GM19025 (cell line): Measurements from ENCODE around the gene METTL23.

ENCODE experiments used
- ATAC-seq: cut with Tn5 transposase; IDR thresholded peaks from one replicate; pipeline ENCODE4 v1.9.1; 2021; ENCODE audit warnings: mild to moderate bottlenecking, low read depth, moderate library complexity; ENCODE audit not compliant: unreplicated experiment

Gene METTL23

GRCh38 chr17:76752006-76752405, 25.4 kb downstream of the METTL23 start:
- no peak for ATAC-seq

DNA sequence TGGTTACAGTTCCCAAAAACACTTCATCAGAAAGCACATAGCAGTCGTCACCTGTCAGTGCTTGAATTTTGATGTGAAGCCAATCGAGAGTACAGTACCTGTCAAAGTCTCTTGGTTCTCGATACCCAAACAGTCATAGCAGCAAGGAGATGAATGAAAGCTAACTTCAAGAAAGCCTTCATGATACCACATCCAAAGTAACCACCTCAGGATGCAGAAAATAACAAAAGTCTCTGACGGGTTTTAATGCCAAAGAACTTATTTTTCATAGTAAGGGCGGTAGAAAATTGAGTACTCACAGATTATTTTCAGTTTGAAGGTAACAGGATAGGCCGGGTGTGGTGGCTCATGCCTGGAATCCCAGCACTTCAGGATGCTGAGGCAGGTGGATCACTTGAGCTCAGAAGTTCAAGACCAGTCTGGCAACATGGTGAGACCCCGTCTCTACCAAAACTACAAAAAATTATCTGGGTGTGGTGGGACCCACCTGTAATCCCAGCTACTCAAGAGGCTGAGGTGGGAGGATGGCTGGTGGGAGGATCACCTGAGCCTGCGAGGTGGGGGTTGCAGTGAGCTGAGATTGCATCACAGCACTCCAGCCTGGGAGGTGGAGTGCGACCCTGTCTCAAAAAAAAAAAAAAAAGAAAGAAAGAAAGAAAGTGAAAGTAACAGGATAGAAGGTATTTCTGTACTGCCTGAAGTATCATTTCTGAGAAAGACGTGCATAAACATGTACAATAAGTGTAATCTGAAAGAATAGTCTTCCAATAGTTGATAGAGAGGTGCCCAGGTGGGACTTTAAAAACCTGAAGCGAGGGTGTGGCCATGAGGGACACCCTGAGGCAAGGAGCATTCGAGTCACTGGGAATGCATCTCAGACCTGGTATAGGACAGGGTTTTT, 26.7 kb downstream of the METTL23 start:
- no peak for ATAC-seq

- ATAC-seq = no peak
Measured at GRCh38 chr17:76755285-76755684, 28.6 kb downstream of the METTL23 start.

- no peak for ATAC-seq
Measured at GRCh38 chr17:76757256-76757655, 30.6 kb downstream of the METTL23 start.

DNA sequence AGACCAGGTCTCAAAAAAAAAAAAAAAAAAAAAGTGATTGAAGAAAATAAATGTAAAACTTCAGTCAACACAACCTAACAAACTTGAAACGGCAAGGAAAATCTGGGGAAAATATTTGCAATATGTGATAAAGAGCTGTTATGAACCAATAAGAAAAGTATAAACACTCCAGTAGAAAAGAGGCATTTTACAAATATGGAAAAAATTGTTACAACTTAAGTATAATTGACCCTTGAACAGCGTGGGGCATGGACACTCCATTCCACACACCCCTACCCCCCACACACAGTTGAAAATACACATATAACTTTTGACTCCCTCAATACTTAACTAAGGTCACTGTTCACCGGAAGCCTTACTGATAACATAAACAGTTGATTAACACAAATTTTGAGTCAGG, 31.9 kb downstream of the METTL23 start:
- no peak for ATAC-seq

DNA sequence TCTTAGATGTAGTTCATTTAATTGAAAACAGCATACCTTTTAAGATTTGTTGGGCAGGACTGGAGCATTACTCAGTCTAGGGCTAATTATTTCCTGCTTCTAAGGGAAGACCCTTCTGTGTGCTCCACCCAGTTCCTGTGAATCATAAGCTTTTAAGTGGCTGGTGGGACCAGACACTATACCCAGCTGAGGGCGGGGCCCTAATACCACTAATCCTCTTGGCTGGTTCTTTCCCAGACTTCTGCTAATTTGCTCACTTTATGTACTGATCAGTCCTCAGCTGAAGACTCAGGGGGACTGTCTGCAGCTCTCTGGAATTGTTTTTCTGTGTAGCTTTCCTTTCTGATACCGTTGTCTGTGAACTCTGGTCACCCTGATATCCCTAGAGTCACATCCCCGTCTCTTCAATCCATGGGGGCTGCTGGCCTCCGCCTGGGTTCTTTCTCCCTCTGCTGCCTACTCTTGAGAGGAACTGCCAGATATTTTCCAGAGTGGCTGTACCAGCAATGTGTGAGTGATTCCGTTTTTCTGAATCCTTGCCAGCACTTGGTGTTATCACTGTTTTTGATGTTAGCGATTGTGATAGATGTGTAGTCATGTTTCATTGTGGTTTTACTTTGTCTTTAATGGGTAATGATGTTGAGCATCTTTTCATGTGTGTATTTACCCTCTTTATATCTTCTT, 46.3 kb downstream of the METTL23 start:
- ATAC-seq = no peak

- no peak for ATAC-seq
Measured at GRCh38 chr17:76775021-76775600, 48.5 kb downstream of the METTL23 start.

DNA sequence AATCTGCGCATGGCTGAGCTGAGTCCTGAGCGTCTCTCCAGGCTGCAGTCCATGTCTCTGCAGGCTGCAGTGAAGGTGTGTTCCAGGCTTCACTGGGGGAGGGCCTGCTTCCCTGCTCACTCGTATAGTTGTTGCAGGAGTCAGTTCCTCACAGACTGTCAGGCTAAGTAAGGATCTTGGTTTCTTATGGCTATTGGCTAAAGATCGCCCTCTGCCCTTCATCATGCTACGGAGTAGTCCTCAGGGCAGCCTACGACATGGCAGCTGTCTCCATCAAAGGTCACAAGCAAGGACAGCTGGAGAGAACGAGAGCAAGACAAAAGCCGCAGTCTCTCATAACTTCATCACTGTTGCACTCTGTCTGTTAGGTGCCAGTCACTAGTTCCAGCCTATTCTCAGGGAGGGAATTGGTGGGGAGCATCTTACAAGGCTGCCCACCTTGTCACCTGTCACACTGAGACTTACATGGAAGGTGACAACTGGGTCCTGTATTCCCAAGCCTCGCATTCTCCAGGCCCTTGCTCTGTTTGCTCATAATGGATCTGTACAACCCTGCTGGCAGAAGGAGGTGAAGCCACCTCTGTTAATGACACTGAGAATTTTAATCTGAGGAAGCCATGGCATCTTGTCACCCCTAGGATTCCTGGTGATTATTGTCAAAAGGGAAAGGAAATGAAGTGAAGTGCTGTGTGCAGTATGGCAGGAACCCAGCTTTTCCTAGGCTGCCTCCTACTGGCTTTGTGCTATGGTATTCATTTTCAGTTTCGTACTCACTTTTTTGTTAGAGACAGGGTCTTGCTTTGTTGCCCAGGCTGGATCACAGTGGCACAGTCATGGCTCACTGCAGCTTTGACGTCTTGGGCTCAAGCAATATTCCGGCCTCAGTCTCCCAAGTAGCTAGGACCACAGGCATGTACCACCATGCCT, 54.7 kb downstream of the METTL23 start:
- no peak for ATAC-seq

DNA sequence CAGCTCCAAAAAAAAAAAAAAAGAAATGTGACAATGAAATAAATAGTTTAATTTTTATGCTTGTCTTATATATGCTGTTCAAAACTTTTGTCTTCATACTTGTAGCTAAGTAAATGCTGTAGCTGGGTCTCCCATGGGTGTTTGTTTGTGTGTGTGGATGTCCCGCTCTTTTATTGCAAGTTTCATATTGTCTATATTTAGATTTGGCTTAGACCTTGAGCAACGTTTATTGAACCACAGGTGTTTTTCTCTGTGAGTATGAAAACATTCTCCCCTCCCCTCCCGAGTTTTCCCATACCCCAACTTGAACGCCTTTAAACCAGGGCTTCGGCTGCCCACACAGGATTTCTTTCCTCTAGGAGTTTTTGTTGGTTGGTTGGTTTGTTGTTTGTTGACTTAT, 56.5 kb downstream of the METTL23 start:
- no peak for ATAC-seq
